NCI-H2029 treated with DMSO at 0.1 percent for 48 hours (cell line): ENCODE data around the gene PPBP.
"Not testable (repeated sequence)": the region's sequence is repeated elsewhere in the genome, so short reads cannot be mapped to it uniquely, and the experiment has no call there.

Experiments
- DNase-seq: peaks from one replicate; lab custom pipeline; 2025; lab: John Stamatoyannopoulos, UW

PPBP gene

DNA sequence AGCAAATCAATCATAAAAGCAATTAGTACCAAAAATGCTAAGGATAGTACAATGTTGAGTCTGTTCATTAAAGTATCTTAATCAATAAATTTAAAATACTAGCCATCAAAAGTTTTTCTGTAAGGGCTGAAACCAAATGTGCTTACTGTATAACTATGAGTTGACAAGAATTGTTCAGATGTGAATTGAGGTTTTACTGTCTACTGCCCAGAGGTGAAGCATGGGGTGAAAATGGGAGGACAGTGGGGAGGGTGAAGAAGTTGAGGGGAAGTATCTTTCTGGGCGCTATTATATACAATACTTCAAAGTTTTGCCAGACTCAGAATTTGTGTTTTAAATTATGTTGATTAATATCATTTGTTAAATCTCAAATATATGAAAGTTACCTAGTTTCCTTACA lies 4.1 kb upstream of the PPBP start:
- DNase-seq = no peak

- DNase-seq = no peak
Measured at GRCh38 chr4:73991742-73992000, 3.7 kb upstream of the PPBP start.

DNA sequence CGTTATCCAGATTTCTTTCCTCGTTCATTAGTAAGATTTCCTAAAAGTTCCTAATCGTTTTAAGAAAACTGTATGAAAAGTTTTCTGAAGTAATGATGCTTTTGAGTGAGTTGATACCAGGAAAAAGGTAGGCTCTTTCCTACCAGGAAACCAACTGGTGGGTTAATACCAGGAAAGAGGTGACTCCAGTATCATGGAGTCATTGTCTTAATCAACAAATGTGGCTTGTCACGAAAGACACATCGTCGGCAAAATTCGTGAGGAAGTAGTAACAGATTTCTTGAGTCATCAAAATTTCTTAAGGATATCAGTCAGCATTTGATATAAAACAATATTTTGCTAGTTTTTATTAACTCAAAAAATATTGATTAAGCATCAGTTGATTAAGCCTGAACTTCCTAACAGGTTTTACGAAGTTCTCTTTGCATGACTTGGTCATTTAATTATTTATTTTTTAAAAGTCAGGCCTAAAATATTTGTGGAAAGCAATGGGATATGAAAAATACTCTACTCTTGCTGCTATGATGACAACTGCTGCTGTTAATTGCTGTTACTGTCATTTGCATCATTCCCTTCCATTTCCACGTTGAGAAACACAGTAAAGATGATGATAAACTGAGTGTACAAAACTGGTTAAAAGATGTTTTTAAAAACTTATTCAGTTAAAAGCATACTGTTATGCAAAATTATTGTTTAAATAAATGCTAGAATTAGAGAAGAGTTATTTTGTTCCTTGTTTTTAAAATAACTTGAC lies 3.2 kb upstream of the PPBP start:
- DNase-seq = no peak

GRCh38 chr4:73989928-73990327 lies 1.9 kb upstream of the PPBP start:
- no peak for DNase-seq

GRCh38 chr4:73989031-73989430 lies 1.0 kb upstream of the PPBP start:
- no peak for DNase-seq

- no peak for DNase-seq
Measured at GRCh38 chr4:73985528-73985852, 2.5 kb downstream of the PPBP start.

DNA sequence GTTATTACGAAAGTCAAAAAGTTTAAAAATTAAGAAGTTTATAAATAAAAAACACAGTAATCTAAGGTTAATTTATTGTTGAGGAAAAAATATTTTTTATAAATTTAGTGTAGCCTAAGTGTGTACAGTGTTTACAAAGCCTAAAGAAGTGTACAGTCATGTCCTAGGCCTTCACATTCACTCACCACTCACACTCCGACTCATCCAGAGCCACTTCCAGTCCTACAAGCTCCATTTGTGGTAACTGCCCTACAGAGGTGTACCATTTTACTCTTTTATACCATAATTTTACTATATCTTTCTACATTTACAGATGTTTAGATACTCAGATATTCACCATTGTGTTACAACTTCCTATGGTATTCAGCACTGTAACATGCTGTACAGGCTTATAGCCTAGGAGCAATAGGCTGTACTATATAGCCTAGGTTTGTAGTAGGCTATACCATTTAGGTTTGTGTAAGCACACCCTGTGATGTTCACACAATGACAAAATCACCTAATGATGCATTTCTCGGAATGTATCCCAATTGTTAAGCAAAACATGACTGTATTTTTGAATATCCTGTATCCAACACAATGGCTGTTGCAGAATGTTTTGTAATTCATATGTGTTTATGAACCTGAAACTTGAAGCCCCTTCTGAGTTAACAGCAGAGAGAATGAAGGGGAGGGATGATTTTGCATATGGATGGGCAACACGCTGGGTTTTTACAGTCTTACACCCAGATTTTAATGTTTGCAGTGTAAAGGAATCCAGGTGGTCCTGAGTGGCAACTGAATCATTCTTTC lies 3.1 kb downstream of the PPBP start:
- no peak for DNase-seq

- not testable (repeated sequence) for DNase-seq
Measured at GRCh38 chr4:73981175-73981574, 6.8 kb downstream of the PPBP start.

DNA sequence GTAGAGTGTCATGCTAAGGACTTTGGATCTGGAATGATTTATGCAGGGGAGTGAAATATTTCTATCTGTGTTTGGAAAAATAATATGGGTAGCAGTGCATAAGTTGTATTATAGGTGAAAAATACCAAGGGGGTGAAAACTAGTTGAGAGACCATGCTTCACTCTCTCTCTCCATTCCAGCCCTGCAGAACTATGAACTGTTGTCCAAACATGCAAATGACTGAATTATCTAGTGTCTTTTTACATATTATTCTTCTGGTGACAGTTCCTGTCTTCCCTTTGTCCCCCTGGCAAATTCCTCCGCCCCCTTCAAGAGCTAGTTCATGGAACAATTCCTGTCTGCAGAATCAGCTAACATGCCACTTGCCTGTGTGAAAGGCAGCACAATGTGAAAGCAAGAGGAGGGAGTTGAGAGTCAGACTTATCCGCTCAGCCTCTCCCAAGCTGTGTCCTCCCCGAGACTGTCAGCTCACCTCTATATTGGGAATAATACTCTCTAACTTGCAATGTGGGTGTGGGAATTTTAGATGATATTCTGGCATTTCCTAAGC lies 8.5 kb downstream of the PPBP start:
- no peak for DNase-seq

- no peak for DNase-seq
Measured at GRCh38 chr4:73978886-73979285, 9.1 kb downstream of the PPBP start.

- no peak for DNase-seq
Measured at GRCh38 chr4:73976716-73977115, 11.3 kb downstream of the PPBP start.

DNA sequence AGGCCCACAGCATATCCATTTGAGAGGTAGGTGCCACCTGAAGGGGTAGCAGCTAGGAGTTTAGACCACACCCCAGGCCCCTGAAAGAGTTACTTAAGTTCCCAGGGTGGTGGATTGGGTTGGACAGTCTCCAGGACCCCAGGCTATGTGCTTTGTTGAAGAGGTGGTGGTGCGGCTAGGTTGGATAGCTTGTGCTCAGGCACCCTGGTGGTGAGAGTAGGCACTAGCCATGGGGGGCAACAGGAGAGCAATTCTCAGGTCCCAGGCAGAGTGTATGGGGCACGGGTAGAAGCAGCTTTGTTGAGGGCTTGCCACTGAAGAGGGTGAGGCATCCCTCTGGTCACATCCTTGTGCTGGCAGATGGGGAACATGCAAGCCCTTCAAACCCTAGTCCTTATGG lies 11.8 kb downstream of the PPBP start:
- DNase-seq = no peak

DNA sequence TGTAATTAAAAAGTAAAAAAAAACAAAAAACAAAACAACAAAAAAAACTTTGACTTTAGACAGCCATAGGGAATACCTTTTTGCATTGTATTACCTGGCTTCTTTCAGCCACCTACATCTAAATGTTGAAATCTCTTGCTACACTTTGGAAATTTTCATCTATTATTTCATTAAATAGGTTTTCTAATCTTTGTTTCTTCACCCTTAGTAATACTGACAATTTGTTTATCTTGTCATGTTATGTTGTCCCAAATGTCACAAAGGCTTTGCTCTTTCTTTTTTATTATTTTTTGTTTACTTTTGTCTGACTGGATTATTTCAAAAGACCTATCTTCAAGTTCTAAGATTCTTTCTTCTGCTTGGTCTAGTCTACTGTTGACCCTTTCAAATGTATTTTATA lies 13.6 kb downstream of the PPBP start:
- no peak for DNase-seq

DNA sequence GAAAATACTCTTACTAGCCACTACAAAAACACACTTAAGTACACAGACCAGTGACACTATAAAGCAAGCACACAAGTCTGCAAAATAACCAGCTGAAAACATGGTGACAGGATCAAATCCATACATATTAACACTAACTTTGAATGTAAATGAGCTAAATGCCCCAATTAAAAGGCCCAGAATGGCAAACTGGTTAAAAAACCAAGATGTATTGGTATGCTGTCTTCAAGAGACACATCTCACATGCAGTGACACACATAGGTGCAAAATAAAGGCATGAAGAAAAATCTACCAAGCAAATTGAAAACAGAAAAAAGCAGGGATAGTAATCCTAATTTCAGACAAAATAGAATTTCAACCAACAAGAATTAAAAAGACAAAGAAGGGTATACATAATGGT lies 17.0 kb downstream of the PPBP start:
- no peak for DNase-seq

- DNase-seq = no peak
Measured at GRCh38 chr4:73970011-73970410, 18.0 kb downstream of the PPBP start.

DNA sequence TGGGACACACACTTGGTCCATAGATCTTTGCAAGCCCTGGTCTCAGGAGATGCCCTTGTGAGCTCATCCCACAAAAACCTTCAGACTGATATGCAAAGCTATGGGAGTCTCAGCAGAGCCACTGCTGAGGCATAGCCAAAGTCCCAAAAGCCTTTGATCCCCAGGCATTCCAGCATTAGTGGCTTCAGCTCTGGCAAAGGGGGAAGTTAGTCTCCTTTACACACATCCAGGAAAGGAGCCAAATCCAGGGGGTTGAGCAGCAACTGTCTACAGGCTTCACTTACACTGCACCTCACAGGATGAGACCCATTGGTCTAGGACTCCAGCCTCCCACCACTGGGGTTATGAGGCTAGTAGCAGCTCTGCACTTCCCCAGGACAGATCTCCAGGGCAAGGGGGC lies 20.1 kb downstream of the PPBP start:
- DNase-seq = no peak

- no peak for DNase-seq
Measured at GRCh38 chr4:73964862-73965611, 23.0 kb downstream of the PPBP start.

GRCh38 chr4:73962724-73963123 lies 25.3 kb downstream of the PPBP start:
- no peak for DNase-seq

- DNase-seq = not testable (repeated sequence)
Measured at GRCh38 chr4:73959041-73959440, 28.9 kb downstream of the PPBP start.

DNA sequence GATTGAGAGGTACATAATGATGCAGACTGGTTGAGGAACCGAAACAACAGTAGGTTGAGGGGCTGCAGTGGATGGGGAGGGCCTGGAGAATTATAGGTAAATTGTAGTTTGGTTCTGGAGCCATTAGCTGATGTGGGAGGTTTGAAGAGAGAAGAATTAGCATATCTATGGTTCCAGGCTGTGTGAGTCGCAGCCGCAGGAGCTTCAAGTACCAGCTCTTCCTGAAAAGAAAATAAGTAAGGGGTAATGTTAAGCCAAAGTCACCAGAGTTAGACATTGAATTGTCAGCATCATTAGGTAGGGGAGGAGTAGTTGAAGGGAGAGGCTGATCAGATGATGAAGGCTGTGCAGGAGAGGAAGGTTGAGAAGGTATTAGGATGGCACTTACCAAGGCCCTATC lies 35.6 kb downstream of the PPBP start:
- DNase-seq = no peak

DNA sequence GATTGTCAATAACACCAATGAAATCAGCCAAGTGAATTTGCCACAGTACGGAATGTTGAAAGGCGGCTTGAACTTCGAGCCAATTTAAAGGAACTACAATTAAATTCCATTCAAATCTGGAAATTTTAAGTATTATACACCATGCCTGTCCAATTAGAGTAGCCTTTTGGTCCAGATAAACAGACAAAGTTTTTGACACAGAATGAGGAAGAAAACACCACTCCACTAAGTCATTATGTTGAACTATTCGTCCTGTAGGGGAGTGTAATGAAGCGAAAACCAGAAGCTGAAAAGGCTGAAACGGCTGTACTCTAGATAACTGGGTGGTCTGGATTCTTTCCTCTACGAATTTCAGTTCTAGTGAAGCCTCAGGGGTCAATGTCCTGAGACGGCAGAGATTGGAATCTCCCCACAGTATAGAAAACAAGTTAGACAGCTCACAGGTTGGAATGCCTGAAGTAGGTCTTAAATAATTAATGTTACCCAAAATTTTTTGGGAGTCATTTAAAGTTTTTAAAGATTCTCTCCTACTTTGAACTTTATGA lies 37.5 kb downstream of the PPBP start:
- DNase-seq = not testable (repeated sequence)

- no peak for DNase-seq
Measured at GRCh38 chr4:73948990-73949706, 38.8 kb downstream of the PPBP start.
